Nephron progenitor cell (in vitro differentiated cells): Measurements from ENCODE around the gene REX1BD.

Experiments
- DNase-seq: peaks from one replicate; pipeline ENCODE4 v3.0.0; 2021
- H3K27ac Mint-ChIP-seq: 2 replicates; pipeline ENCODE4 v1.8.0; 2021; ENCODE audit warnings: mild to moderate bottlenecking, moderate library complexity, mixed read lengths
- H3K27me3 Mint-ChIP-seq: 2 replicates; pipeline ENCODE4 v1.8.0; 2021; ENCODE audit warnings: mild to moderate bottlenecking, low read depth, mixed read lengths; ENCODE audit not compliant: poor library complexity
- H3K36me3 Mint-ChIP-seq: 2 replicates; pipeline ENCODE4 v1.8.0; 2021; ENCODE audit warnings: low read depth, mixed read lengths
- H3K4me1 Mint-ChIP-seq: 2 replicates; pipeline ENCODE4 v1.8.0; 2021; ENCODE audit warnings: mixed read lengths
- H3K4me3 Mint-ChIP-seq: 2 replicates; pipeline ENCODE4 v1.8.0; 2021; ENCODE audit warnings: mild to moderate bottlenecking, moderate library complexity, mixed read lengths
- H3K9me3 Mint-ChIP-seq: 2 replicates; pipeline ENCODE4 v1.8.0; 2021; ENCODE audit warnings: mild to moderate bottlenecking, moderate library complexity, mixed read lengths
- CTCF ChIP-seq: fragments of 200-600 bp; sonication (generic); IDR thresholded peaks from 2 replicates; pipeline ENCODE4 v1.5.0; 2021; ENCODE audit warnings: antibody characterized with exemption

The REX1BD gene

GRCh38 chr19:18542941-18543813 is 45.4 kb upstream of the REX1BD start, which contains the start of gene FKBP8:
FKBP8 (minus strand) TSS chr19:18543573; CDS start chr19:18541970, 1,603 bp downstream.
- DNase-seq, result peak; percentile 97
- peaks cover 10% of the 10 kb centered on the region for H3K27me3 Mint-ChIP-seq
- peaks cover 21% of the 10 kb centered on the region for H3K4me1 Mint-ChIP-seq
- no peak within 1 kb of the TSS for H3K27ac Mint-ChIP-seq
- no peaks in the 10 kb centered on the region for H3K9me3 Mint-ChIP-seq
- H3K4me3 Mint-ChIP-seq, result peak within 1 kb of the TSS; percentile 94
- no peak for TF ChIP-seq CTCF
- peaks cover 26% of the 10 kb centered on the region for H3K36me3 Mint-ChIP-seq

GRCh38 chr19:18543814-18544475 is 44.7 kb upstream of the REX1BD start:
- no peak overlapping the region for H3K27ac Mint-ChIP-seq
- no peak for DNase-seq
- H3K36me3 Mint-ChIP-seq, result peaks cover 26% of the 10 kb centered on the region
- H3K27me3 Mint-ChIP-seq, result peaks cover 12% of the 10 kb centered on the region
- TF ChIP-seq CTCF, result no peak
- no peaks in the 10 kb centered on the region for H3K9me3 Mint-ChIP-seq
- peaks cover 21% of the 10 kb centered on the region for H3K4me1 Mint-ChIP-seq
- peak overlapping the region; percentile 83 for H3K4me3 Mint-ChIP-seq

- Mint-ChIP-seq H3K36me3 (no peaks in the 10 kb centered on the region), H3K27ac (no peak overlapping the region), H3K4me1 (peaks cover 4% of the 10 kb centered on the region), H3K27me3 (peaks cover 15% of the 10 kb centered on the region), H3K9me3 (no peaks in the 10 kb centered on the region), H3K4me3 (no peak overlapping the region)
- no peak for DNase-seq
- no peak for TF ChIP-seq CTCF
Measured at GRCh38 chr19:18551631-18552030, 37.0 kb upstream of the REX1BD start.

- DNase-seq, result peak; percentile 83
- no peak for TF ChIP-seq CTCF
- Mint-ChIP-seq H3K4me1 (peaks cover 13% of the 10 kb centered on the region), H3K9me3 (no peaks in the 10 kb centered on the region), H3K36me3 (no peaks in the 10 kb centered on the region), H3K27ac (peak within 1 kb of the TSS; percentile 16), H3K4me3 (peak within 1 kb of the TSS; percentile 81), H3K27me3 (peaks cover 9% of the 10 kb centered on the region)
Measured at GRCh38 chr19:18557411-18558201, 31.0 kb upstream of the REX1BD start, which contains the start of gene KXD1. KXD1 (plus strand) TSS chr19:18557870; CDS start chr19:18562057, 4,187 bp downstream.

GRCh38 chr19:18558202-18558555 is 30.4 kb upstream of the REX1BD start:
- peaks cover 13% of the 10 kb centered on the region for H3K4me1 Mint-ChIP-seq
- no peak for TF ChIP-seq CTCF
- H3K27ac Mint-ChIP-seq, result peak overlapping the region; percentile 16
- H3K36me3 Mint-ChIP-seq, result peaks cover 4% of the 10 kb centered on the region
- peaks cover 9% of the 10 kb centered on the region for H3K27me3 Mint-ChIP-seq
- DNase-seq, result no peak
- no peaks in the 10 kb centered on the region for H3K9me3 Mint-ChIP-seq
- H3K4me3 Mint-ChIP-seq, result peak overlapping the region; percentile 81
